Fibroblast of the conjunctiva (primary cell): ENCODE results near the gene COX5A.
"Not testable (repeated sequence)": the region's sequence is repeated elsewhere in the genome, so short reads cannot be mapped to it uniquely, and the experiment has no call there.

ENCODE experiments used
- DNase-seq: peaks from one replicate; pipeline ENCODE4 v3.0.0-alpha.2; 2010; ENCODE audit warnings: low read depth

The COX5A gene

GRCh38 chr15:74901612-74902063 lies 36.2 kb downstream of the COX5A start:
- DNase-seq, result peak; percentile 27

- DNase-seq, result no peak
Measured at GRCh38 chr15:74897300-74897701, 40.6 kb downstream of the COX5A start.

GRCh38 chr15:74896316-74896715 lies 41.6 kb downstream of the COX5A start:
- DNase-seq, result no peak

- DNase-seq, result no peak
Measured at GRCh38 chr15:74895830-74896229, 42.0 kb downstream of the COX5A start.

- DNase-seq, result not testable (repeated sequence)
Measured at GRCh38 chr15:74894383-74894782, 43.5 kb downstream of the COX5A start.

GRCh38 chr15:74893627-74894026 lies 44.2 kb downstream of the COX5A start:
- DNase-seq, result no peak

GRCh38 chr15:74892931-74893330 lies 44.9 kb downstream of the COX5A start:
- DNase-seq, result no peak

- DNase-seq, result no peak
Measured at GRCh38 chr15:74892313-74892712, 45.6 kb downstream of the COX5A start.

GRCh38 chr15:74891469-74891868 lies 46.4 kb downstream of the COX5A start:
- DNase-seq, result no peak

- DNase-seq, result no peak
Measured at GRCh38 chr15:74890665-74890960, 47.3 kb downstream of the COX5A start.

- peak; percentile 36 for DNase-seq
Measured at GRCh38 chr15:74889883-74890664, 47.8 kb downstream of the COX5A start, which contains the start of gene MPI. MPI (plus strand) TSS chr15:74890042; CDS start chr15:74890074, 32 bp downstream.

GRCh38 chr15:74889390-74889882 lies 48.4 kb downstream of the COX5A start:
- DNase-seq, result no peak

- DNase-seq, result no peak
Measured at GRCh38 chr15:74888716-74889115, 49.2 kb downstream of the COX5A start.

- DNase-seq, result not testable (repeated sequence)
Measured at GRCh38 chr15:74887537-74888193, 50.2 kb downstream of the COX5A start.

- no peak for DNase-seq
Measured at GRCh38 chr15:74885461-74885860, 52.4 kb downstream of the COX5A start.

GRCh38 chr15:74884428-74885223 lies 53.2 kb downstream of the COX5A start:
- DNase-seq, result no peak

GRCh38 chr15:74882528-74882927 lies 55.3 kb downstream of the COX5A start:
- no peak for DNase-seq

- DNase-seq, result no peak
Measured at GRCh38 chr15:74878273-74878672, 59.6 kb downstream of the COX5A start.

GRCh38 chr15:74873756-74874424 lies 64.0 kb downstream of the COX5A start:
- DNase-seq, result no peak

- DNase-seq, result peak; percentile 88
Measured at GRCh38 chr15:74873036-74873755, 64.7 kb downstream of the COX5A start, which contains the start of gene SCAMP2. SCAMP2 (minus strand) TSS chr15:74873365; CDS start chr15:74873255, 110 bp downstream.

- DNase-seq, result no peak
Measured at GRCh38 chr15:74872702-74873035, 65.2 kb downstream of the COX5A start.
